PC-9 (cell line): ENCODE measurements around the gene GH1. TPM values are rescaled to one million over a fixed set of nuclear protein-coding genes. Genes with fewer than 3 reads are reported as not detected.

Experiments used
- BruUV-seq: library from RNA; stranded (reverse); fragments of 400-500 nt; replicated peaks from 2 replicates; lab custom pipeline; 2021; lab: Mats Ljungman, UMichigan
- CTCF ChIA-PET: fragments of 300-600 bp; sonication (Branson Sonifier 250); formaldehyde crosslinking; loops from one replicate; lab custom pipeline; 2022; ENCODE audit warnings: antibody characterized with exemption; lab: Charles Lee
- POLR2A ChIA-PET: fragments of 300-600 bp; sonication (Branson Sonifier 250); formaldehyde crosslinking; loops from one replicate; lab custom pipeline; 2022; ENCODE audit warnings: antibody characterized with exemption; ENCODE audit not compliant: unreplicated experiment; lab: Charles Lee
- DNase-seq, 2 experiments: peaks; one replicate each; pipeline versions ENCODE4 v3.0.0 to v3.0.0-alpha.2; 2015 to 2022; ENCODE audit warnings: mixed read lengths in 1 of 2
- H2AFZ ChIP-seq: fragments of 200-600 bp; sonication (generic); 2 replicates; pipeline ENCODE4 v1.8.1; 2017; ENCODE audit warnings: antibody characterized with exemption
- H3F3A ChIP-seq: fragments of 200-600 bp; sonication (generic); 2 replicates; pipeline ENCODE4 v1.8.1; 2017; ENCODE audit warnings: antibody characterized with exemption, mild to moderate bottlenecking, low read depth; ENCODE audit not compliant: insufficient read depth
- H3K27ac ChIP-seq: fragments of 200-600 bp; sonication (generic); 2 replicates; pipeline ENCODE4 v1.6.1; 2016; ENCODE audit warnings: mixed run types
- H3K27me3 ChIP-seq: fragments of 200-600 bp; sonication (generic); 2 replicates; pipeline ENCODE4 v1.6.1; 2016; ENCODE audit warnings: low read depth, mixed run types; ENCODE audit not compliant: insufficient read depth
- H3K36me3 ChIP-seq: fragments of 200-600 bp; sonication (generic); 2 replicates; pipeline ENCODE4 v1.6.1; 2016; ENCODE audit warnings: low read depth, mixed run types
- H3K4me1 ChIP-seq: fragments of 200-600 bp; sonication (generic); replicated peaks from 2 replicates; pipeline ENCODE4 v1.6.1; 2016; ENCODE audit warnings: mixed run types; ENCODE audit not compliant: insufficient read depth
- H3K4me2 ChIP-seq: fragments of 200-600 bp; sonication (generic); 2 replicates; pipeline ENCODE4 v1.6.1; 2017; ENCODE audit warnings: mixed run types
- H3K4me3 ChIP-seq: fragments of 200-600 bp; sonication (generic); 2 replicates; pipeline ENCODE4 v1.6.1; 2016; ENCODE audit warnings: mixed run types
- H3K79me2 ChIP-seq: fragments of 200-600 bp; sonication (generic); 2 replicates; pipeline ENCODE4 v1.6.1; 2017; ENCODE audit warnings: low read depth, mixed run types
- H3K9me2 ChIP-seq: fragments of 200-600 bp; sonication (generic); 2 replicates; pipeline ENCODE4 v1.8.1; 2017; ENCODE audit warnings: mild to moderate bottlenecking; ENCODE audit not compliant: insufficient read depth
- H3K9me3 ChIP-seq: fragments of 200-600 bp; sonication (generic); 2 replicates; pipeline ENCODE4 v1.8.1; 2016; ENCODE audit warnings: low read depth; ENCODE audit not compliant: insufficient read depth
- H4K20me1 ChIP-seq: fragments of 200-600 bp; sonication (generic); 2 replicates; pipeline ENCODE4 v1.8.1; 2017; ENCODE audit not compliant: insufficient read depth
- EZH2 ChIP-seq: fragments of 200-600 bp; sonication (generic); IDR thresholded peaks from 2 replicates; pipeline ENCODE4 v1.8.0; 2017; ENCODE audit warnings: antibody characterized with exemption, low read depth
- intact Hi-C: fragments of 100-400 bp; cut with micrococcal nuclease; formaldehyde crosslinking; loops from one replicate; pipeline ENCODE4 v1.10.0; 2022; ENCODE audit not compliant: unreplicated experiment
- total RNA-seq: library from RNA; stranded (reverse); gene quantifications from 2 replicates; pipeline ENCODE4 v1.2.3, GENCODE V29; 2021
- TF ChIP-seq, protein P1 (sequence below): fragments of 200-600 bp; sonication (generic); conservative IDR thresholded peaks from 2 replicates; pipeline ENCODE4 v1.6.1; 2017; ENCODE audit warnings: mixed run types, antibody characterized with exemption, mild to moderate bottlenecking, moderate library complexity

Gene GH1
- total RNA-seq, 1 experiment from 2014 or later, result not detected

DNA sequence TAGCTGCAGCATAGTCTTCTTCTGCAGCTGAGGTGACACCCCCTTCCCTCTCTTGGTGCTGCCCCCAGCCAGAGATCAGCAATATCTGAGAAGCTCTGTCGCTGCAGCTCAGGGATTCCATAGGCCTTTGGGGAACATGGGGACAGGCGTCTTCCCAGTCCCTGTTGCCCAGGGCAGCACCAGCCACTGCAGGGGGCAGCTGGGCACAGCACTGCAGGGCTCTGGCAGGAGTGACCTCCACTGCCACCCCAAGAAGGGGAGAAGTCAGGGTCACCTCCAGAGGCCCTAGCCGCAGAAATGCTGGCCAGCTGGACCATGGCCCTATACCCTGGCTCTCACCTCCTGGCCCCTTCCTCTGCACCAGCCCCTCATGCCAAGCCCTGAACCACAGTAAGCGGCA lies 37.2 kb upstream of the GH1 start:
- Histone ChIP-seq H3K4me2 (no peak overlapping the region), H4K20me1 (no peaks in the 10 kb centered on the region), H2AFZ (no peak overlapping the region), H3K9me2 (no peaks in the 10 kb centered on the region), H3K4me3 (no peak overlapping the region), H3K4me1 (peaks cover 6% of the 10 kb centered on the region; the same call in 1 of the 2 replicates), H3K9me3 (no peaks in the 10 kb centered on the region), H3K36me3 (no peaks in the 10 kb centered on the region), H3F3A (no peaks in the 10 kb centered on the region), H3K27me3 (no peaks in the 10 kb centered on the region; the same call in 1 of the 2 replicates), H3K27ac (no peak overlapping the region), H3K79me2 (no peaks in the 10 kb centered on the region)
- ChIA-PET POLR2A (no interaction called here), CTCF (interaction anchor here (0.6 kb wide), 1 partner anchor 132 kb away, joined by 3 read pairs; no protein-coding TSS in a partner anchor)
- TF ChIP-seq, protein P1, sequence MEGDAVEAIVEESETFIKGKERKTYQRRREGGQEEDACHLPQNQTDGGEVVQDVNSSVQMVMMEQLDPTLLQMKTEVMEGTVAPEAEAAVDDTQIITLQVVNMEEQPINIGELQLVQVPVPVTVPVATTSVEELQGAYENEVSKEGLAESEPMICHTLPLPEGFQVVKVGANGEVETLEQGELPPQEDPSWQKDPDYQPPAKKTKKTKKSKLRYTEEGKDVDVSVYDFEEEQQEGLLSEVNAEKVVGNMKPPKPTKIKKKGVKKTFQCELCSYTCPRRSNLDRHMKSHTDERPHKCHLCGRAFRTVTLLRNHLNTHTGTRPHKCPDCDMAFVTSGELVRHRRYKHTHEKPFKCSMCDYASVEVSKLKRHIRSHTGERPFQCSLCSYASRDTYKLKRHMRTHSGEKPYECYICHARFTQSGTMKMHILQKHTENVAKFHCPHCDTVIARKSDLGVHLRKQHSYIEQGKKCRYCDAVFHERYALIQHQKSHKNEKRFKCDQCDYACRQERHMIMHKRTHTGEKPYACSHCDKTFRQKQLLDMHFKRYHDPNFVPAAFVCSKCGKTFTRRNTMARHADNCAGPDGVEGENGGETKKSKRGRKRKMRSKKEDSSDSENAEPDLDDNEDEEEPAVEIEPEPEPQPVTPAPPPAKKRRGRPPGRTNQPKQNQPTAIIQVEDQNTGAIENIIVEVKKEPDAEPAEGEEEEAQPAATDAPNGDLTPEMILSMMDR, result no peak
- no peak for TF ChIP-seq EZH2
- no TSS peak for BruUV-seq
- DNase-seq, result no peak
- intact Hi-C loops, result no loop called here

DNA sequence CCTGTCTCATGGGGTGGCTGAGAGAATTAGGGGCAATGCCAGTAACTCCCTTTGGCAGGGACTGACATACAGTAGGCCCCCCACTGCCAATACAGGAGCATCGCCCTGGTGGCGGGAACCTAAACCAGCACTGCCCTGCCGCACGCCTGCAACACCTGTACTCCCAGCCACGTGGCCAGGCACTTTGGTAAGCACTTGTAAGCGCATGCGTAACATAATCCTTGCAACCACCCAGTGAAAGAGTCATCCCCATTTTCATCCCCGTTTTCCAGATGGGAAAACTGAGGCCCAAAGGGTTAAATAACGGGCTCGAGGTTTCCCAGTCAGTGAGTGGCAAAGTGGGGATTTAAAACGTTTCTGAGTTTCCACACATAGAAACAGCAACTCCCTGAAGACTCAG lies 36.6 kb upstream of the GH1 start:
- intact Hi-C loops, result no loop called here
- Histone ChIP-seq H3K4me2 (no peak overlapping the region), H3F3A (no peaks in the 10 kb centered on the region), H3K27me3 (no peaks in the 10 kb centered on the region; the same call in 1 of the 2 replicates), H3K4me3 (no peak overlapping the region), H3K36me3 (no peaks in the 10 kb centered on the region), H3K4me1 (0 out of 2 replicates have a peak, but pooled peaks cover under 1% of the 10 kb centered on the region), H2AFZ (no peak overlapping the region), H3K79me2 (no peaks in the 10 kb centered on the region), H3K27ac (no peak overlapping the region), H3K9me3 (no peaks in the 10 kb centered on the region), H4K20me1 (no peaks in the 10 kb centered on the region), H3K9me2 (no peaks in the 10 kb centered on the region)
- no peak for DNase-seq
- CTCF ChIA-PET, result interaction anchor here (0.6 kb wide), 2 partner anchors 14 to 132 kb away, joined by 3 to 6 read pairs; no protein-coding TSS in a partner anchor
- POLR2A ChIA-PET, result no interaction called here
- TF ChIP-seq, protein P1, result no peak
- BruUV-seq, result no TSS peak

DNA sequence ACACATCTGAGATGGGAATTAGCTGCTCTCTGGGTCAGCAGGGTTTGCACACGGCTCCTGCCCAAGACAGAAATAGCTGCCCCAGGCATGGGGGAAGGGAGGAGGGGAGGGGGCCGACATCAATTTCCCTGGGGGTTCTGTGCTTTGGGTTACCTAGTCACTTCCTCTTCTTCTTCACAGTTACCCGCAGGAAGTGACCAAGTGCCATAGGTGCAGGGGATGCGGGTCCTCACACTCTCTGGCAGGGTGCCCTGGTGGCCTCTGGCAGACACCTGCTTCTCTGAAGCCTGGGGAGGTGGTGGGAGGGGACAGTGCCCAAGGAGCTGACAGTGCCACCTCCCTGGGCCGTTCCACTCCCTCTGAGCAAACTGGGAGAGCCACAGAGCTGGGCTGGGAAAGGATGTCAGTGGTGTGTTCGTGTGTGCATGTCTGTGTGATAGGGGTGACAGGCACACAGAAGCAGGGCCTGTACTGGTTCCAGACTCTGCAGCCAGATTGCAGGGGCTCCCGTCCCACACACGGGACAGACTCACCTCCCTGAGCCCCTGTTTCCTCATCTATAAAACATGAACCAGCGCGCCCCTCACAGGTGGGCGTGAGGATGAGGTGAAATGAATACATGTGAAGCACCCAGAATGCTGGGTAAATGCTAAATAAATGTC lies 35.9 kb upstream of the GH1 start:
- no peaks in the 10 kb centered on the region for H3K36me3 ChIP-seq
- H2AFZ ChIP-seq, result no peak overlapping the region
- BruUV-seq, result no TSS peak
- H3K4me2 ChIP-seq, result no peak overlapping the region
- H3F3A ChIP-seq, result no peaks in the 10 kb centered on the region
- H3K4me3 ChIP-seq, result no peak overlapping the region
- intact Hi-C loops, result loop anchor here (5.0 kb wide), 1 partner anchor 33 kb away; no protein-coding TSS in a partner anchor
- no peak for TF ChIP-seq EZH2
- H3K27me3 ChIP-seq, result no peaks in the 10 kb centered on the region; the same call in 1 of the 2 replicates
- H4K20me1 ChIP-seq, result no peaks in the 10 kb centered on the region
- ChIA-PET CTCF (interaction anchor here (0.6 kb wide), 2 partner anchors 13 to 464 kb away, joined by 3 to 6 read pairs; no protein-coding TSS in a partner anchor), POLR2A (no interaction called here)
- no peak for DNase-seq
- no peaks in the 10 kb centered on the region for H3K9me2 ChIP-seq
- H3K9me3 ChIP-seq, result no peaks in the 10 kb centered on the region
- H3K79me2 ChIP-seq, result no peaks in the 10 kb centered on the region
- H3K27ac ChIP-seq, result no peak overlapping the region
- no peaks in the 10 kb centered on the region for H3K4me1 ChIP-seq
